Tibial artery (tissue), 4 donors: Measurements from ENCODE around the gene FLNB.

Source experiments
- DNase-seq, 2 donors: peaks; one replicate each; pipeline ENCODE4 v3.0.0-alpha.2; 2019
- H3K27ac ChIP-seq, 2 donors: fragments of 200-600 bp; sonication (generic) in 1 of 2; 1 replicate in 1 of 2; 2 replicates in 1 of 2; pipeline ENCODE4 v1.5.1; 2018 to 2019; ENCODE audit warnings: mild to moderate bottlenecking in 1 of 2
- H3K27me3 ChIP-seq, 2 donors: fragments of 200-600 bp; sonication (generic) in 1 of 2; one replicate each; pipeline versions ENCODE4 v1.5.1 to v1.6.0; 2016 to 2019
- H3K36me3 ChIP-seq, 3 donors: fragments of 200-600 bp; sonication (generic) in 2 of 3; one replicate each; pipeline ENCODE4 v1.5.1; 2016 to 2019; ENCODE audit warnings: mild to moderate bottlenecking in 2 of 3
- H3K4me1 ChIP-seq, 4 donors: fragments of 200-600 bp; sonication (generic) in 2 of 4; 1 replicate in 3 of 4; 2 replicates in 1 of 4; pipeline ENCODE4 v1.5.1; 2016 to 2019
- H3K4me3 ChIP-seq, 2 donors: fragments of 200-600 bp; sonication (generic) in 1 of 2; 1 replicate in 1 of 2; 2 replicates in 1 of 2; pipeline ENCODE4 v1.5.1; 2018 to 2019; ENCODE audit warnings: mild to moderate bottlenecking in 2 of 2
- H3K9me3 ChIP-seq, 3 donors: fragments of 200-600 bp; sonication (generic) in 1 of 3; one replicate each; pipeline ENCODE4 v1.5.1; 2016 to 2019
- CTCF ChIP-seq, 2 experiments: fragments of 200-600 bp in 1 of 2; fragments of 450-650 bp in 1 of 2; IDR thresholded peaks; one replicate each; pipeline ENCODE4 v1.5.1; 2017 to 2019; ENCODE audit warnings: antibody characterized with exemption in 2 of 2, mild to moderate bottlenecking in 1 of 2, moderate library complexity in 1 of 2
- intact Hi-C: fragments of 100-400 bp; cut with DNase I; formaldehyde crosslinking; loops from one replicate; pipeline ENCODE4 v1.15.0; 2023; ENCODE audit warnings: low total_unique reads

Gene FLNB

GRCh38 chr3:58042947-58043707 is 34.9 kb downstream of the FLNB start:
- intact Hi-C loops: no loop called here
- no peak for TF ChIP-seq CTCF (IDR thresholded peaks at IDR 0.05)
- Histone ChIP-seq H3K4me3 (no peak overlapping the region), H3K27ac (peak overlapping the region; percentile 38 to 56), H3K4me1 (peaks cover 0 to 96% (median 58%) of the 10 kb centered on the region in 4 donors), H3K9me3 (no peaks in the 10 kb centered on the region), H3K27me3 (no peaks in the 10 kb centered on the region), H3K36me3 (no peaks in the 10 kb centered on the region)
- no peak for DNase-seq

GRCh38 chr3:58043933-58044332 is 35.7 kb downstream of the FLNB start:
- Histone ChIP-seq H3K9me3 (no peaks in the 10 kb centered on the region), H3K4me1 (peaks cover 0 to 96% (median 64%) of the 10 kb centered on the region in 4 donors), H3K36me3 (no peaks in the 10 kb centered on the region), H3K27ac (peak overlapping the region; percentile 38 to 56), H3K4me3 (no peak overlapping the region), H3K27me3 (no peaks in the 10 kb centered on the region)
- TF ChIP-seq CTCF (IDR thresholded peaks at IDR 0.05): no peak
- intact Hi-C loops: no loop called here
- no peak for DNase-seq

GRCh38 chr3:58044691-58045483 is 36.7 kb downstream of the FLNB start:
- DNase-seq: no peak
- Histone ChIP-seq H3K27me3 (no peaks in the 10 kb centered on the region), H3K36me3 (no peaks in the 10 kb centered on the region), H3K4me1 (peaks cover 0 to 96% (median 68%) of the 10 kb centered on the region in 4 donors), H3K9me3 (no peaks in the 10 kb centered on the region), H3K27ac (peak overlapping the region; percentile 38 to 56), H3K4me3 (no peak overlapping the region)
- intact Hi-C loops: no loop called here
- no peak for TF ChIP-seq CTCF (IDR thresholded peaks at IDR 0.05)

DNA sequence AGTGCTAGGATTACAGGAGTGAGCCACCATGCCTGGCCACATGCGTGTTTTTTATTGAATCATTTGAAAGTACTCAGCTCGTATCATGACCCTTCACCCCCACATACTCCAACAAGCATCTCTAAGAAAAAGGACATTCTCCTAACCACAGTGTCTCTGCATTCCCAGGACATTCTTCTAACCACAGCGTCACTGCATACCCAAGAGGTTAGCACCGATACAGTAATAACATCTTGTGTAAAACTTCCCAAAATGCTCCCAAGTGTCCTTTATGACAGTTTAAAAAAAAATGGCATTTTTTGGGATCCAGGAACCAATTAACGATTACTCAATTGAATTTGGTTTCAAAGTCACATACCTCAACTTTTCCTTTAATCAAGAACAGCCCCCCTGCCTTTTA is 39.6 kb downstream of the FLNB start:
- Histone ChIP-seq H3K27ac (peak overlapping the region; percentile 69 to 71), H3K4me1 (peaks cover 0 to 98% (median 71%) of the 10 kb centered on the region in 4 donors), H3K9me3 (no peaks in the 10 kb centered on the region), H3K27me3 (no peaks in the 10 kb centered on the region), H3K36me3 (no peaks in the 10 kb centered on the region), H3K4me3 (no peak overlapping the region)
- DNase-seq: no peak
- intact Hi-C loops: no loop called here
- TF ChIP-seq CTCF (IDR thresholded peaks at IDR 0.05): no peak

DNA sequence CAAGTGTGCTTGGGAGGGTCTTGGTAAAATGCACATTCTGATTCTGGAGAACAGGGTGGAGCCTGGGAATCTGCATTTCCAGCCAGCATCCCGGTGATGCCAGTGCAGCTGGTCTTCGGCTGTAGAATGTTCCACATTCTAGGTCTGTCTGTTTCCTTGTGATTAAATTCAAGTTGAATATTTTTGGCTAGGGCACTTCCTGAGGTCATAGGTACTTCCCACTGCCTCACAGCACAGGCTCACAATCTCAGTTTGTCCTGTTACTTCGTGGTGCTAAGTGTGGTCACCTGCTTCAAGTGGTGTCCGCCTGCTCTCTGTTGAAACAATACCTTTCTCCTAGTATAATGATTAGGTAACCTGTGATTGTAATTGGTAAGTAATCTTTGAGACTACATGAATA is 40.1 kb downstream of the FLNB start:
- Histone ChIP-seq H3K27me3 (no peaks in the 10 kb centered on the region), H3K27ac (peak overlapping the region; percentile 69 to 71), H3K4me1 (peaks cover 0 to 98% (median 70%) of the 10 kb centered on the region in 4 donors), H3K36me3 (no peaks in the 10 kb centered on the region), H3K4me3 (no peak overlapping the region), H3K9me3 (no peaks in the 10 kb centered on the region)
- DNase-seq: no peak
- TF ChIP-seq CTCF (IDR thresholded peaks at IDR 0.05): no peak
- intact Hi-C loops: no loop called here
